Astrocyte (in vitro differentiated cells and primary cell): ENCODE data around the gene DGKH.

Source experiments
- EZH2 ChIP-seq: IDR thresholded peaks from 2 replicates; pipeline ENCODE4 v1.6.1; 2012; ENCODE audit warnings: mild to moderate bottlenecking, low read length, inconsistent platforms; ENCODE audit not compliant: insufficient read depth
- TF ChIP-seq, protein P1 (sequence below): IDR thresholded peaks from 2 replicates; pipeline ENCODE4 v1.5.1; 2011; ENCODE audit warnings: low read depth, mild to moderate bottlenecking, inconsistent platforms, low read length, moderate library complexity; ENCODE audit not compliant: insufficient read depth

- TF ChIP-seq EZH2: no peak
- TF ChIP-seq, protein P1, sequence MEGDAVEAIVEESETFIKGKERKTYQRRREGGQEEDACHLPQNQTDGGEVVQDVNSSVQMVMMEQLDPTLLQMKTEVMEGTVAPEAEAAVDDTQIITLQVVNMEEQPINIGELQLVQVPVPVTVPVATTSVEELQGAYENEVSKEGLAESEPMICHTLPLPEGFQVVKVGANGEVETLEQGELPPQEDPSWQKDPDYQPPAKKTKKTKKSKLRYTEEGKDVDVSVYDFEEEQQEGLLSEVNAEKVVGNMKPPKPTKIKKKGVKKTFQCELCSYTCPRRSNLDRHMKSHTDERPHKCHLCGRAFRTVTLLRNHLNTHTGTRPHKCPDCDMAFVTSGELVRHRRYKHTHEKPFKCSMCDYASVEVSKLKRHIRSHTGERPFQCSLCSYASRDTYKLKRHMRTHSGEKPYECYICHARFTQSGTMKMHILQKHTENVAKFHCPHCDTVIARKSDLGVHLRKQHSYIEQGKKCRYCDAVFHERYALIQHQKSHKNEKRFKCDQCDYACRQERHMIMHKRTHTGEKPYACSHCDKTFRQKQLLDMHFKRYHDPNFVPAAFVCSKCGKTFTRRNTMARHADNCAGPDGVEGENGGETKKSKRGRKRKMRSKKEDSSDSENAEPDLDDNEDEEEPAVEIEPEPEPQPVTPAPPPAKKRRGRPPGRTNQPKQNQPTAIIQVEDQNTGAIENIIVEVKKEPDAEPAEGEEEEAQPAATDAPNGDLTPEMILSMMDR: no peak
These were observed 104.0 kb downstream of the DGKH start for GRCh38 chr13:42152495-42152894.
